D721Med (cell line): ENCODE measurements around the gene C13orf42.

Experiments used
- DNase-seq: peaks from one replicate; pipeline ENCODE4 v3.0.0; 2011; ENCODE audit warnings: low spot score; ENCODE audit not compliant: insufficient read length
- FAIRE-seq: peaks from 2 replicates; lab custom pipeline; 2011; peaks lifted over from hg19 to GRCh38; lab: Jason Lieb, UNC
- CTCF ChIP-seq: IDR thresholded peaks from 2 replicates; pipeline ENCODE4 v1.5.1; 2012; ENCODE audit warnings: mild to moderate bottlenecking, control low read depth; ENCODE audit not compliant: insufficient read depth; ENCODE audit errors: missing control alignments

Gene C13orf42

GRCh38 chr13:51071493-51071892 lies 39.6 kb downstream of the C13orf42 start:
- FAIRE-seq (no peak), DNase-seq (no peak)
- TF ChIP-seq CTCF = no peak

GRCh38 chr13:51070005-51070649 lies 40.9 kb downstream of the C13orf42 start:
- DNase-seq = peak; percentile 36
- FAIRE-seq = peak; percentile 76
- TF ChIP-seq CTCF = peak; percentile 98

GRCh38 chr13:51068501-51068900 lies 42.6 kb downstream of the C13orf42 start:
- no peak for TF ChIP-seq CTCF
- no peak for DNase-seq
- FAIRE-seq = no peak

- DNase-seq (no peak), FAIRE-seq (no peak)
- TF ChIP-seq CTCF = no peak
Measured at GRCh38 chr13:51067706-51068105, 43.4 kb downstream of the C13orf42 start.

GRCh38 chr13:51067210-51067701 lies 43.8 kb downstream of the C13orf42 start:
- FAIRE-seq = no peak
- no peak for DNase-seq
- no peak for TF ChIP-seq CTCF

GRCh38 chr13:51066091-51066831 lies 44.8 kb downstream of the C13orf42 start:
- FAIRE-seq (no peak), DNase-seq (no peak)

More at GRCh38 chr13:51066091-51066831, 44.8 kb downstream of the C13orf42 start:
- no peak for TF ChIP-seq CTCF
